PFSK-1 (cell line): ENCODE results near the gene SNORC.

ENCODE experiments used
- FOXP2 ChIP-seq: optimal IDR thresholded peaks from 2 replicates; pipeline ENCODE3; 2011; ENCODE audit warnings: borderline replicate concordance, control low read depth, inconsistent platforms; ENCODE audit not compliant: insufficient read depth; ENCODE audit errors: extremely low read length, extremely low read depth
- POLR2AphosphoS5 ChIP-seq: IDR thresholded peaks from 2 replicates; pipeline ENCODE4 v1.6.1; 2012; ENCODE audit warnings: low read depth, mild to moderate bottlenecking, control low read depth, low read length, moderate library complexity
- SIN3A ChIP-seq: IDR thresholded peaks from 2 replicates; pipeline ENCODE4 v1.6.1; 2012; ENCODE audit warnings: mild to moderate bottlenecking, low read length, moderate library complexity, borderline replicate concordance; ENCODE audit not compliant: insufficient read depth
- TAF1 ChIP-seq: IDR thresholded peaks from 2 replicates; pipeline ENCODE4 v1.6.1; 2012; ENCODE audit warnings: low read length, control low read depth, borderline replicate concordance; ENCODE audit not compliant: insufficient read depth
- TF ChIP-seq, protein P1 (sequence below), 2 experiments: IDR thresholded peaks; 2 replicates each; pipeline versions ENCODE4 v1.6.1 to v1.8.0; 2011 to 2012; ENCODE audit warnings: low read depth in 2 of 2, low read length in 2 of 2, control low read depth in 1 of 2, inconsistent platforms in 1 of 2, mild to moderate bottlenecking in 1 of 2, moderate library complexity in 1 of 2; ENCODE audit not compliant: insufficient read depth in 1 of 2

Gene SNORC

DNA sequence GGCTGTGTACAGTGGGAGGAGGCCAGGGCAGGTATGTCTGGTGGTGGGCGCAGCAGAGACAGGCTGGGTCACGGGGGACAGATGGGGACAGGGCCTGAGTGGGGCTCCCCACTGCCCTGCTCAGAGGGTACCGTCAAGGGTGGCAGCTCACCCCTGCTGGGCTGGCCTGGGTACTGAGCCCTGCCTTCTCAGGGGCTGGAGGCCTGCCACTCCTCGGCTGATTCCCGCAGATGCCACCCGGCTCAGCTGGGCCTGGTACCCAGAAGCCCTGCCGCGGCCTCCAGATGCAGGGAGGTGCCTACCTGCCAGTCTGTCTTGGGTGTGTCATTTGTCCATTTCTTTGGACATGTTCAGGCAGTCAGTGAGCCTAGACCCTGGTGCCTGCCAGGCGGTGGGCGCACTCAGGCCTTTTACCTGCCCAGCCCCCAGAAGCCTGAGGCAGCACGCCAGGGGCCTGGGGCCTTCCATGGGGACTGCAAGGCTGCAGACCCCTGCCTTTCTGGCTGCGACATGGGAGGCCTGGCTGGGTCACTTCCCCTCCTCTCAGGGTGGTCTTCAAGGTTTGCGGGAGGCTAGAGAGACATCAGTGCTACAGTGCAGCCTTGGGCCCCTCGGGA lies 3.3 kb downstream of the SNORC start:
- no peak for TF ChIP-seq TAF1

DNA sequence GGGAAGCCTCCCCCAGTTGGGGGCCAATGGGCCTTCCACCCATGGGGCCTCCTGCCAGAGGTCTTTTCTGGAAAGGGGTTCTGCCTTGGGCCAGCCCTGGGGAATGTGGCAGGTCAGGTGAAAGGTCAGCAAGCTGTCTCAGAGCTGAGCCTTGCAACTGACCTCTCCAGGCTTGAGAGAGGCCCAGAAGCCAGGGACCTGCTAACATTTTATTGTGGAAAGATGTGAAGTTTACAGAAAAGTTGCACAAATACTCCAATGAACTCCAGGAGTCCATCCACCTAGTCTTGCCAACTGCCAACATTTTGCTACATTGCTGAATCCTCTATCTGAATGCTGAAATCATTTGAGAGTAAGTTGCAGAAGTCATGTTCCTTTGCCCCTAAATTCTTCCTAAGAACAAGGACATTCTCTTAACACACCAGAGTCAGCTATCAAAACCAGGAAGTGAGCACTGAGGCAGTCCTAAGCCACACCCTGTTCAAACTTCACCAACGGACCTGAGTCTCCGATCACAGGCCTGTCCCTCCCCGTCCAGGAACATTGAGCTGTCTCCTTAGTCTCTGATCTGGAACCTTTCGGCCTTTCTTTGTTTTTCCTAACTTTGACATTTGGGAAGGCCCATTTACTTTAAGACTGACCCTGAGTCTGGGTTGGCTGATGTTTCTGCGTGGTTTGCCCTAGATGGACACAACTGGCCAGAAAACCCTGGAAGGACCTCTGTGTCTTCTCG lies 4.0 kb downstream of the SNORC start:
- no peak for TF ChIP-seq TAF1
- TF ChIP-seq FOXP2: no peak
- no peak for TF ChIP-seq POLR2AphosphoS5
- TF ChIP-seq SIN3A: no peak
- TF ChIP-seq, protein P1, sequence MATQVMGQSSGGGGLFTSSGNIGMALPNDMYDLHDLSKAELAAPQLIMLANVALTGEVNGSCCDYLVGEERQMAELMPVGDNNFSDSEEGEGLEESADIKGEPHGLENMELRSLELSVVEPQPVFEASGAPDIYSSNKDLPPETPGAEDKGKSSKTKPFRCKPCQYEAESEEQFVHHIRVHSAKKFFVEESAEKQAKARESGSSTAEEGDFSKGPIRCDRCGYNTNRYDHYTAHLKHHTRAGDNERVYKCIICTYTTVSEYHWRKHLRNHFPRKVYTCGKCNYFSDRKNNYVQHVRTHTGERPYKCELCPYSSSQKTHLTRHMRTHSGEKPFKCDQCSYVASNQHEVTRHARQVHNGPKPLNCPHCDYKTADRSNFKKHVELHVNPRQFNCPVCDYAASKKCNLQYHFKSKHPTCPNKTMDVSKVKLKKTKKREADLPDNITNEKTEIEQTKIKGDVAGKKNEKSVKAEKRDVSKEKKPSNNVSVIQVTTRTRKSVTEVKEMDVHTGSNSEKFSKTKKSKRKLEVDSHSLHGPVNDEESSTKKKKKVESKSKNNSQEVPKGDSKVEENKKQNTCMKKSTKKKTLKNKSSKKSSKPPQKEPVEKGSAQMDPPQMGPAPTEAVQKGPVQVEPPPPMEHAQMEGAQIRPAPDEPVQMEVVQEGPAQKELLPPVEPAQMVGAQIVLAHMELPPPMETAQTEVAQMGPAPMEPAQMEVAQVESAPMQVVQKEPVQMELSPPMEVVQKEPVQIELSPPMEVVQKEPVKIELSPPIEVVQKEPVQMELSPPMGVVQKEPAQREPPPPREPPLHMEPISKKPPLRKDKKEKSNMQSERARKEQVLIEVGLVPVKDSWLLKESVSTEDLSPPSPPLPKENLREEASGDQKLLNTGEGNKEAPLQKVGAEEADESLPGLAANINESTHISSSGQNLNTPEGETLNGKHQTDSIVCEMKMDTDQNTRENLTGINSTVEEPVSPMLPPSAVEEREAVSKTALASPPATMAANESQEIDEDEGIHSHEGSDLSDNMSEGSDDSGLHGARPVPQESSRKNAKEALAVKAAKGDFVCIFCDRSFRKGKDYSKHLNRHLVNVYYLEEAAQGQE (IDR thresholded peaks at IDR 0.05; ENCODE audit: insufficient read depth in 1 of 2, low read depth in 2 of 2, low read length in 2 of 2): no peak

DNA sequence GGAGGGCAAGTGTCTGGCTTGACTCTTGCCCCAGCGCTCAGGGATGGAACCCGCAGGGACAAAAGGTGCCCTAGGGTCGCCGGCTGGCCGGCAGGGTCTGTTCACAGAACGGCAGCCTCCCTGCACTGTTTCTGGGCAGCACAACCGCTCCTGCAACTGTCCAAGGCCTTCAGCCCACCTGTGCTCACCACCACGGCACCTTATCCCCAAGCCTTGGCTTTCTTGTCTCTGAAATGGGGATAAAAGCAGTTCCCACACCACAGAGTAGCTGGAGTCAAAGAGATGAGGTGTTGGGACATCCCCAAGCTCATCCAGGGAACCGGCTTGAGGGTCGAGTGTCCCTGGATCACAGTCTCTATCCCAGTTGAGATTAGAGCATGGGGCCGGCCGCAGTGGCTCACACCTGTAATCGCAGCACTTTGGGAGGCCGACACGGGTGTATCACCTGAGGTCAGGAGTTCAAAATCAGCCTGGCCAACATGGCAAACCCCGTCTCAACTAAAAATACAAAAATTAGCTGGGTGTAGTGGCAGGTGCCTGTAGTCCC lies 4.7 kb downstream of the SNORC start:
- no peak for TF ChIP-seq FOXP2
- no peak for TF ChIP-seq SIN3A
- TF ChIP-seq, protein P1 (IDR thresholded peaks at IDR 0.05; ENCODE audit: insufficient read depth in 1 of 2, low read depth in 2 of 2, low read length in 2 of 2): no peak
- no peak for TF ChIP-seq POLR2AphosphoS5
- no peak for TF ChIP-seq TAF1

DNA sequence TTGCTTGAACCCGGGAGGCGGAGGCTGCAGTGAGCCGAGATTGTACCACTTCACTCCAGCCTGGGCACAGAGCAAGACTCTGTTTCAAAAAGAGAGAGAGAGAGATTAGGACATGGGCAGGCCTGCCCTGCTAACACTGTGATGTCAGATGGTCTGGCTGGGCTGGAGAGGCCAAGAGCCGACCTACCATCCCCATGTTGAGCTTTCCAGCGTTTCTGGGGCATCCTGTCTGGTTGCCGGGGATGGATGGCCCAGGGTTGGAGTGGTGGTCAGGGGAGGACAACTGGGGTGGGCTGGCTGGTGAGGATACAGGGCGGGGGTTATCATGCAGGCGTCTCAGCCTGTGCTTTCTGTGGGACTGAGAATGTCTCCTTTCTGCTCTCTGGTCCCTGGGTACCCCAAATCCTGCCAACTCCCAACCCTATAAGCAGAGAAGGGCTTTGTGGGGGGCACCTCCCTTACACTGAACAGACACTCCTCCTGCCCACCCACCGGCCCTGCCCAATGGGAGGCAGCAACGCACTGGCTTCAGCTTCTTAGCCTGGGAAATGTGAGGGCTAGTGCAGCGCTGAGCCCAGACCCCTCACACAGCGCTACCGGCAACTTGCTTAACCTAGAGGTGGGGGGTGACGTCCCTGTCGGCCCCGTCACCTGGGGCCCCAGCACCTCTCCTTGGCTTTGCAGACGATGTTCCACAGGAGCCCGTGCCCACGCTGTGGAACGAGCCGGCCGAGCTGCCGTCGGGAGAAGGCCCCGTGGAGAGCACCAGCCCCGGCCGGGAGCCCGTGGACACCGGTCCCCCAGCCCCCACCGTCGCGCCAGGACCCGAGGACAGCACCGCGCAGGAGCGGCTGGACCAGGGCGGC lies 5.4 kb downstream of the SNORC start:
- no peak for TF ChIP-seq TAF1

DNA sequence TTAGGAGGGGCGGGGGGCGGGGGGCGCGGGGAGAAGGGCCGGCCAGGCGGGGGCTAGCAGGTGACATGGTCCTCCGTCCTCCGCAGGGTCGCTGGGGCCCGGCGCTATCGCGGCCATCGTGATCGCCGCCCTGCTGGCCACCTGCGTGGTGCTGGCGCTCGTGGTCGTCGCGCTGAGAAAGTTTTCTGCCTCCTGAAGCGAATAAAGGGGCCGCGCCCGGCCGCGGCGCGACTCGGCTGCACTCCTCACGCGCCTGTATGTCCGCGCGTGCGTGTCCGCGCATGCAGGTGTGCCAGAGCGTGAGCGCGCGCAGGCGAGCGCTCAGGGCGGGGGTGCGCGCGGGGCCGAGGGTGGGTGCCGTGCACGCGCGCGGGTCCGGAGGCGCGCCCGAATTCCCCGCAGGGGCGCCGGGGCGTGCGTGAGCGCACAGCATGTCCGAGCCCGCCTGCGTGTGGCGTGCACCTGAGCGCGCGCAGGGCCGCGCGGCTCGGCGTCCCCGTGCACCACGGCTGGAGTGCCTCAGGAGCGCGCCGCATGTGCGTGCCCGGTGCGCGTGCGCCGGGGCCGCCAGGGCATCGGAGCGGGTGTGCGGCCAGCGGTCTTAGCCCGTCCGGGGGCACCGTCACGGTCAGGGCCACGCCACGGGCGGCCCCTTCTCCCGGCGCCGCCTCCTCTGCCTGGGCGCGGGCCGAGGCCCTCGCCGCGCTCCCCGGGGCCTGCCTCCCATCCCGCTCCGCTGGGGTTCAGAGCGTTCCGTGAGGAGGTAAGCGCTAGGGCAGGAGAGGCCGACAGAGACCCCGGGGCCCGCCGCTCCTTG lies 6.3 kb downstream of the SNORC start:
- TF ChIP-seq SIN3A: no peak
- TF ChIP-seq TAF1: no peak
- TF ChIP-seq, protein P1 (IDR thresholded peaks at IDR 0.05; ENCODE audit: insufficient read depth in 1 of 2, low read depth in 2 of 2, low read length in 2 of 2): no peak
- no peak for TF ChIP-seq POLR2AphosphoS5
- TF ChIP-seq FOXP2: no peak
